ENCODE data around the gene FGF22.
"Not testable (repeated sequence)": the region's sequence is repeated elsewhere in the genome, so short reads cannot be mapped to it uniquely, and the experiment has no call there.

Gene FGF22

DNA sequence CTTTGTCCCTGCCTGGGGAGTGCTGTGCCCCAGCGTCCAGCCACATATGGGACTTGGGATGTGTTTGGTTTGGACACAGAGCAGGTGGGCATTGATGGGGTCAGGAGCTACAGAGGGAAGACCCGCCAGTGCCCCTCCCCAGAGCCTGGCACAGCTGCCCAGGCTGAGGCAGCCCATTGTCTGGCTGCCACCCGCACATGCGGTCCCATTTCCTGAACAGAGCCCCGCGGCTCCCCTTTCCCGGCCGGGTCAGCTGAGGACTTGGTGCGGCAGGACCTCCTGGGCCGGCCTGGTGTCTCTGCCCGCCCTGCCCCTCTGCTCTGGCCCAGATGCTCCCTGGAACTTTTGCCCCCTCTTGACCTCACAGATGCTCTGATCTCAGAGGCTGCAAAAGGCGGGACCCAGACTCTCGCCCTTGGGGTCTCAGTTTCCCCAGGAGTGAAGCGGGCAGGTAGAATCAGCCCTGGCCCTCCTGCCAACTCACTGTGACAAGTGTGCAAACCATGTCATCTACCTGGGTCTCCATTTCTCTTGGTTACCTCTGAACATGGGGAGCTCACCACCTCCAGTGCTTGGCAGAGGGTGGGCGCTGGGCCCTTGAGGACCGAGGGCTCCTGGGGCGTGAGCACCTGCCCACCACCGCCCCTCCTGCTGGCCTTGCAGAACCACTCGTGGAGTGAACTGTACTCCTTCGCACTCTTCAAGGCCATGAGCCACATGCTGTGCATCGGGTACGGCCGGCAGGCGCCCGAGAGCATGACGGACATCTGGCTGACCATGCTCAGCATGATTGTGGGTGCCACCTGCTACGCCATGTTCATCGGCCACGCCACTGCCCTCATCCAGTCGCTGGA is 32.2 kb upstream of the FGF22 start:
- DNase-seq = no peak

DNA sequence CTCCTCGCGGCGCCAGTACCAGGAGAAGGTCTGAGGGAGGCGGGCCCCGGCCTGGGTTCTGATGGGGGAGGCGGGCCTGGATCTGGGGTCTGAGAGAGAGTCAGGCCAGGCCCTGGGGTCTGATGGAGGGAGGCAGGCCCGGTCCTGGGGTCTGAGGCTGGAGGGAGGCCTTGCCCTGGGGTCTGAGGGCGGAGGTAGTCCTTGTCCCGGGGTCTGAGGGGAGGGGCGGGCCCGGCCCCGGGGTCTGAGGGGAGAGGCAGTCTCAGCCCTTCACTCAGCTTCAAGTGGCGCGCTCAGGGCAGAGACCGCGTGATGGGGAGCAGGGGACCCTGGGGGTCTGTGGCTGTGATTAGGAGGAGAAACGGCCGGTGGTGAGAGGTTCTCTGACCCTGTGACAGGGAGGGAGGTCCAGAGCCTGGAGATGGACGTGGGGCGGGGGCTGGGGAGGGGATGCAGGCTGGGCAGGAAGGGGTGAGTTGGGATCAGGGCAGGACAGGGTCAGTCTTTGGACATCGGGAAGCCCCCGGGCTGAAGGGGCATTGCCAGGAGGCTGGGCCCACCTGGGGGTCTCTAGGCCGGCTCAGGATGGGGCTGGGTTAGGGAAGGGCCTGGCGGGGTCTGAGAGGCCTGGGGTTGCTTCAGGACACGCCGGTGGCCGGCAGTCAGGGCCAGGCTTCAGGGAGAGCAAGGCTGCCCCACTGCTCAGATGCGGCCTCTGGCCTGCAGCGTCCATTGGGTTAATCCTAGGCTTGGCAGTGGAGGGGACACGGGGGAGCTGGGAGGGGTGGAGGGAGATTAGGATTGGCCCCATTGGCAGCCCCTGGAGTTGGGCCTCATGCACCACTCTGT is 31.3 kb upstream of the FGF22 start:
- DNase-seq = no peak

DNA sequence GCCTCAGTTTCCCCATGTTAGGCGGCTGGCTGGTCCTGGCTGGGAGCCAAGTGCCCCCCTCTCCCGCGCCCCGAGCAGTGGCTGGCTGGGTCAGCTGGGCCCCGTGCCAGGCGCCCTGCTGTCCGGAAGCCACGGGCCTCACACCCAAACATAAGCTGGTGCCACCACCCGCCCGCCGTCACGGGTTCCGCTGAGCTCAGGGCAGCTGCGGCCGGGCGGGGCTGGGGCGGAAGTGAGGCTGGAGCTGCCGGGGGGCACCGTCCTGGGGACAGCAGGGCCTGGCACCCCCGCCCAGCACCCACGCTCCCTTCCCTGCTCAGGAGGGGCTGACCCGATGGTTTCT is 30.7 kb upstream of the FGF22 start:
- DNase-seq = no peak

DNA sequence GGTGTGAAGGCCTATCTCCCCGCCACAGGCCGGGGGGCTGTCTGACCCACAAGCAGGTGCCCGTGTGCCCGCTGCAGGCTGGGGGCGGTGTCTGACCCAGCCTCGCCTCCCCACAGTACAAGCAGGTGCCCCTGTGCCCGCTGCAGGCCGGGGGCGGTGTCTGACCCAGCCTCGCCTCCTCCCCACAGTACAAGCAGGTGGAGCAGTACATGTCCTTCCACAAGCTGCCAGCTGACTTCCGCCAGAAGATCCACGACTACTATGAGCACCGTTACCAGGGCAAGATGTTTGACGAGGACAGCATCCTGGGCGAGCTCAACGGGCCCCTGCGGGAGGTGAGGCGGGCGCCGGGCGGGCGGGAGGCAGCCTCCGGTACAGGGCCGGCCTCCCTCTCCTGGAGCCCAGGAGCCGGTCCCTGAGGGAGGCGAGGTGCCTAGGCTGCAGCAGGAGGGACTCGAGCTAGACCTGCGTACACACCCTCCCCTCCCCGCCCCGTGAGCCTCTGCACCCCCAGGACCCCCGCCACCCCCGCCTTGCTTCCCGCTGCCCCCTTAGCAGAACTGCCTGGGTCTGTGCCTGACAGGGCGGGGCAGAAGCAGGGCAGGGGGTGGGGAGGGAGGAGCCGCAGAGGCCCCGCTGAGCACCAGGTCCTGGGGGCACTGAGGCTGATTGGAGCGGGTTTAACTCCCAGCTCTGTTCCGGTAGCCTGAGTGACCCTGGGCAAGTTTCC is 29.4 kb upstream of the FGF22 start:
- DNase-seq = no peak

DNA sequence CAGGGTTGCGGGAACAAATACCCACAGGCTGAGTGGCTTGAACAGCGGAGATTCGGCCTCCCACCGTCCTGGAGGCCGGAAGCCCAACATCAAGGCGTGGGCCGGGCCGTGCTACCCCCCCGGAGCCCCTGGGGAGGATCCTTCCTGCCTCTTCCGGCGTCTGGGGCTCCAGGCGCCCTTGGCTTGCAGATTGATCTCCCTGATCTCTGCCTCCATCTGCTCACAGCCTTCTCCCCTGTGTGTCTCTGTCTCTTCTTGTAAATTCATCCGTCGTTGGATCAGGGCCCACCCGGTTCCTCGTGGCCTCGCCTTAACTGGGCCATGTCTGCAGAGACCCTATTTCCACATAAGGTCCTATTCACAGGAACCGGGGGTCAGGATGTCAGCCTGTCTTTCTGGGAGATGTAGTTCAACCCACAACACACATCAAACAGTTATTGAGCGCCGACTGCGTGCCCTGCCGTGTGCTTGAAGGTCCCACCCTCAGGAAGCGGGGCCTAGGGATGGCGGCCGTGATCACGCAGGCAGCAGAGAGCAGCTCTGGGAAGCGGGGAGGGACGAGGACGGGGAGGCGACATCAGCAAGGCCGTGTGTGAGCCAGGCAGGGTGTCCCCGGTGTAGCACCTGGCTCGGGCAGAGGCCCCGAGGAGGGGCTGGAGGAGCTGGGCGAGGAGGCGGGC is 28.7 kb upstream of the FGF22 start:
- peak; percentile 49 for DNase-seq

DNA sequence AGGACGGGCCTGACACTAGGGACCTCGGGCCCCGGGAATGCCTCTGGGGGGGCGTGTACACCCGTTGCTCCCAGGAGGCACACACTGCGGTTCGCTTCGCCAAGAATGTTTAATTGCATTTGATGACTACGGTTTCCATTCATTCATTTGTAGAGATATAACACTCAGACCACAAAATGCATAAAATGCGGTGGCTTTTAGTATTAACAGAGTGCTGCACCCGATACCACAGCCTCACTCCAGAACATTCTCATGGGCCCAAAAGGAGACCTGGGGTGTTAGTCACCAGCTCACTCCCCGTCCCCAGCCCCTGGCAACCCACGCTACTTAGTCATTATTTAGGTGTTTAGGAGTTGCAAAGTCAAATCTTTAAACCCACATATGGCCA is 28.2 kb upstream of the FGF22 start:
- DNase-seq = no peak

DNA sequence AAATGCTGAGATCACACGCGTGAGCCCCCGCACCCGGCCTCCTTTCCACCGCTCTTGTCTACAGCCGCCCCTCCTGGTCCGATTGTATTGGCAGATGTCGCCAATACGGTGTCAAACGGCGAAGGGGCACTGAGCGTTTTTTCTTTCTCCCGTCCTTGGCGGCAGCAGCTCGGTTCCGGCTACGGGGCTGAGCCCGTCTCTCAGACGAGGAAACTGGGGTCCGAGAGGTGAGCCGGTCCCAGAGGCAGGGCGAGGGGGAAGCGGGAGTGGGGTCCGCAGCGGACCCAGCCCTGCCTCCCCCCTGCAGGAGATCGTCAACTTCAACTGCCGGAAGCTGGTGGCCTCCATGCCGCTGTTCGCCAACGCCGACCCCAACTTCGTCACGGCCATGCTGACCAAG is 26.7 kb upstream of the FGF22 start:
- no peak for DNase-seq

DNA sequence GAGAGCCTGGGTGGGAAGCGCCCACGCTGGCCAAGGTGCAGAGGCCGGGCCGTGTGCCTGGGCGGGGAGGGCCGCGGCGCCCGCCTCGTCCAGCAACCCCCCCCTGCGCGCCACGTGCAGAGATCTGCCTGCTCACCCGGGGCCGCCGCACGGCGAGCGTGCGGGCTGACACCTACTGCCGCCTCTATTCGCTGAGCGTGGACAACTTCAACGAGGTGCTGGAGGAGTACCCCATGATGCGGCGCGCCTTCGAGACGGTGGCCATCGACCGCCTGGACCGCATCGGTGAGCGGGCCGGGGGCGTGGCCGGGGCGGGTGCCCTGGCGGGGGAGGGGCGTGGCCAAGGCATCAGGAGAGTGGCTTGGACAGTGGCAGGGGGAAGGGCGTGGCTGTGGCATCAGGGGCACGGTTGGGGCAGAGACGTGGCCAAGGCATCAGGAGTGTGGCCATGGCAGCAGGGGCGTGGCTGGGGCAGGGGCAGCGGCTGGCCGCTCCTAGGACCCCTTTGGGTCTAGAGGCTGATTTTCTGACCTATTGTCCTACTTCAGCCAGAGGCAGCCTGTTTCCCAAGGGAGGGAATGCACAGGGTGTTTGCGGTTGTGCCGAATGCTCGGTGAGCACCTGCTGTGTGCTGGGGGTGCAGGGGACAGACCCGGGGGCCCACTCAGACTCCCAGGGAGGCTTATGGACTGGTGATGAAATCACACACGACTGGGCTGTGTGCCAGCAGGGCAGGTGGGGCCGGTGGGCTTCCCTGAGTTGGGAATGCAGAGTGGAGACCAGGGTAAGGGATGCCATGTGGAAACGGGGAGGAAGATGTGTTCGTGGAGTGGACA is 25.7 kb upstream of the FGF22 start:
- DNase-seq = no peak

DNA sequence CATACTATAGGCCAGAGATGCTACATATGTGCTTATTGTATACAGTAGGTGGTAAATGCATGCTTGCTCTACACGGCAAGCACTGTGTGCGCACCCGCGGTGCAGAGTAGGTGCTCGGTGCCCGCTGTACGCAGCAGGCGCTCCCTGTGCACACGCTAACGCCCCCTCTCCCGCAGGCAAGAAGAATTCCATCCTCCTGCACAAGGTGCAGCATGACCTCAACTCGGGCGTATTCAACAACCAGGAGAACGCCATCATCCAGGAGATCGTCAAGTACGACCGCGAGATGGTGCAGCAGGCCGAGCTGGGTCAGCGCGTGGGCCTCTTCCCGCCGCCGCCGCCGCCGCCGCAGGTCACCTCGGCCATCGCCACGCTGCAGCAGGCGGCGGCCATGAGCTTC is 24.1 kb upstream of the FGF22 start:
- DNase-seq = peak; percentile 47

DNA sequence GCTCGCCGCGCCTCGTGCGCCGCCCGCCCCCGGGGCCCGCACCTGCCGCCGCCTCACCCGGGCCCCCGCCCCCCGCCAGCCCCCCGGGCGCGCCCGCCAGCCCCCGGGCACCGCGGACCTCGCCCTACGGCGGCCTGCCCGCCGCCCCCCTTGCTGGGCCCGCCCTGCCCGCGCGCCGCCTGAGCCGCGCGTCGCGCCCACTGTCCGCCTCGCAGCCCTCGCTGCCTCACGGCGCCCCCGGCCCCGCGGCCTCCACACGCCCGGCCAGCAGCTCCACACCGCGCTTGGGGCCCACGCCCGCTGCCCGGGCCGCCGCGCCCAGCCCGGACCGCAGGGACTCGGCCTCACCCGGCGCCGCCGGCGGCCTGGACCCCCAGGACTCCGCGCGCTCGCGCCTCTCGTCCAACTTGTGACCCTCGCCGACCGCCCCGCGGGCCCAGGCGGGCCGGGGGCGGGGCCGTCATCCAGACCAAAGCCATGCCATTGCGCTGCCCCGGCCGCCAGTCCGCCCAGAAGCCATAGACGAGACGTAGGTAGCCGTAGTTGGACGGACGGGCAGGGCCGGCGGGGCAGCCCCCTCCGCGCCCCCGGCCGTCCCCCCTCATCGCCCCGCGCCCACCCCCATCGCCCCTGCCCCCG is 23.5 kb upstream of the FGF22 start:
- DNase-seq = no peak

DNA sequence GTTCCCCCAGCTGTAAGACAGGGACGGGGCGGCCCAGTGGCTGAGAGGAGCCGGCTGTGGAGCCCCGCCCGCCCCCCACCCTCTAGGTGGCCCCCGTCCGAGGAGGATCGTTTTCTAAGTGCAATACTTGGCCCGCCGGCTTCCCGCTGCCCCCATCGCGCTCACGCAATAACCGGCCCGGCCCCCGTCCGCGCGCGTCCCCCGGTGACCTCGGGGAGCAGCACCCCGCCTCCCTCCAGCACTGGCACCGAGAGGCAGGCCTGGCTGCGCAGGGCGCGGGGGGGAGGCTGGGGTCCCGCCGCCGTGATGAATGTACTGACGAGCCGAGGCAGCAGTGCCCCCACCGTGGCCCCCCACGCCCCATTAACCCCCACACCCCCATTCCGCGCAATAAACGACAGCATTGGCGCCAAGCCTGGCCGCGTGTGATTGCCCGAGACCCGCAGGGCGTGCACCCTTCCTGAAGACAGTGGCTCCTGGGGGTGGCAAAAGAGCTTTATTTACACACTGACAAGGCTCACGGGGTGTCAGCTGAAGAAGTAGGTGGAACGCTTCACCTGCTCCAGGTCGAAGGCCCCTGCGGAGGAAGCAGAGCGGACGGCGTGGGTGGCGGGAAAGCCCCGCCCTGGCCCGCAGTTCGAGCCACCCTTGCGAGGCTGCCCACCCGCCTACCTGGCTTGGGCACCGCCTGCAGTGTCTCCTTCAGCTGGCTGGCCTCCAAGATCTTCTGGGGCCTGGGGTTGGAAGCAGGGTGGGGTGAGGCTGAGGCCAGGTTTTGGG is 22.7 kb upstream of the FGF22 start:
- DNase-seq = no peak

DNA sequence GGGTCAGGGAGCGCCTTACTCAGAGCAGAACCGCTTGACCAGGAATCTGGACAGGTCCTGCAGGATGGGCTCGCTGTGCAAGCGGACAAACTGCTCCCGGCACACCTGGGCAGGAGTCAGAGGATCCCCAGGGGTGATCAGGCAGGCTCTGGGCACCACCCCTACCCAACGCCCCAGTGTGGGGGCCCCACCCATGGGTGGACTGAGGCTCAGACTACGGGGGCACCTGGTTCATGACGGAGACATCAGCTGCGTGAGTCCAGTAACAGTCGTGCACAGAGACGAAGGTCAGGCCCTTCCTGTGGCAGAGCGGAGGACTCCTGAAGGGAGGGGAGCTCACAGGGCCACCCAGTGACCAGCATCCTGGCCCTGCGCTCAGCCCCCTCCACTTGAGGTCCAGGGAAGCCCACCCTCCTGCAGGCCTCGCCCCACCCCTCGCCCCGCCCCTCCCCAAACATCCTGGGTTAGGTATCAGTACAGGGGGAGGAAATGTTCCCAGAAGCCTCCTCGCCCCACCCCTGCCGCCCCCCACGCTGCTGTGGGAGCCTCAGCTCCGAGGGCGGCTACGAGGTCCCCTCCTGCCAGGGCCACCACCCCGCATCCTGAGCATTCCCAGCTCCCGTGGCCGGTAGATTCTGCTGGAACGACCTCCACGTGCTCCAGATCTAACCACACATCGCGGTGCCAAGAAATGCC is 22.0 kb upstream of the FGF22 start:
- DNase-seq = no peak

DNA sequence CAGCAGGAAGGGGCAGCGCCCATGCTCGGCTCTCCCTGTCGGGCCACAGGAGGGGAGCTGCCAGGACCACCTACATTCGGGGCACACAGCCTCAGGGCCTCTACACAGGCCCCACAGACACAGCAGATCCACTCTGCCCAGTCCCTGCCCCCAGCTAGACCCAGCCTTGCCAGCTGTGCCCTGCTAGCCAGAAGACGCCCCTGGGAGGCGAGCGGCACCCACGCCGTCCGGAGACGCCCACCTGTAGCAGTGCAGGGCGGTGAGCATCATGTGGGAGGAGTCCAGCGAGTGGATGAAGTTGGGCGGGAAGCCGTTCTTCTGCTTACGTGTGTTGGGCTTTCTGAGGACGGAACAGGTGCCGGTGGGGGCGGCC is 21.4 kb upstream of the FGF22 start:
- DNase-seq = no peak

DNA sequence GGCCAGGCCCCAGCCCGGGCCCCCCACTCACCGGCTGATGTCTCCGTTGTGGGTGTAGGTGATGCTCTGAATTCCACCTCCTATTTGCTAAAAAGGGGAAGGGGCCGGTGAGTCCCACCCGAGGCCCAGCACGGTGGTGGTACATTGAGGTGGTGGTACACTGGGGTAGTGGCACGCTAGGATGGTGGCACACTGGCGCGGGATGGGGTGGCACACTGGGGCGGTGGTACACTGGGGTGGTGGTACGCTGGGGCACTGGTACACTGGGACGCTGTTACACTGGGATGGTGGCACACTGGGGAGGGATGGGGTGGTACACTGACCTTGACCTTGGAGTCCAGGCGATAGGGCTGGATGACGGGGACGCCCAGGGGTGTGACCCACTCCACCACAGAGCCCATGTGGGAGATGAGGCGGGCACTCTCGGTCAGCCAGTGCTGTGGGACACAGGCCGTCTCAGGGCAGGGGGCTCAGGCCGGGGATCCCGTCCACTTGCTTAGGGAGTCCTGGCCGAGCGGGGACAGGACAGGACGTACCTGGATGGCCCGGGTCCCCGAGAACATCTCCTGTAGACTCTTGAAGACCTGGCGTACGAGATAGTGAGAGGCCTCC is 20.9 kb upstream of the FGF22 start:
- no peak for DNase-seq

DNA sequence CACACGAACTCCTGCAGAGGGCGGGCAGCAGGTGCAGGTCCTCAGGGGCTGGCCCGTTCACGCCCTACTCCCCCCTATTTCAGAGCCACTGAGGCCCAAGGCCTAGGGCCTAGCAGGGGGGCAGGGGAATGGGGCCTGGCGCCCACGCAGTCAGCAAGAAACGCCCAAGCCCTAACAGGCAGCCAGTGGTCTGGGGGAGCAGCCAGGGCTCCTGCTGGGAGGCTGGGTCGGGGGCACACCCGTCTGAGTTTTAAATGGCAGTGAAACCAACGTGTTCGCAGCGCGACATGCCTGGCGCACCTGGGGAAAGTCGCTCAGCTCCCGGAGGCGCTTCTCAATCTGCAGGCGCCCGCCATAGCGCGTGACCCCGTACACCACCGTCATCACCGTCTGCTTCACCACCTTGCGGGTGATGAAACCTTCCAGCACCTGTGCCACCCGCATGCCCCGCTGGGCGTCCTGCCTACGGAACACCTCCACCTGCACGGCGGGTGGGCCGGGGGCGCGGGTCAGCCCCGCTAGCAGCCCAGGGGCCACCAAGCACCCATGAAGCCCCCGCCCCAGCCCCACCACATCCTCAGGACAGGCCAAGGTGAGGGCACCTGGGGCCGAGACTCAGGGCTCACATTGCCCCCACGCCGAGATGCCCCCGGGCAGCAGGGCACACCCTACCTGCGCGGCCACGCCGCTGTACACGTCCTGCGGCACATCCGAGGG is 20.2 kb upstream of the FGF22 start:
- DNase-seq = no peak

DNA sequence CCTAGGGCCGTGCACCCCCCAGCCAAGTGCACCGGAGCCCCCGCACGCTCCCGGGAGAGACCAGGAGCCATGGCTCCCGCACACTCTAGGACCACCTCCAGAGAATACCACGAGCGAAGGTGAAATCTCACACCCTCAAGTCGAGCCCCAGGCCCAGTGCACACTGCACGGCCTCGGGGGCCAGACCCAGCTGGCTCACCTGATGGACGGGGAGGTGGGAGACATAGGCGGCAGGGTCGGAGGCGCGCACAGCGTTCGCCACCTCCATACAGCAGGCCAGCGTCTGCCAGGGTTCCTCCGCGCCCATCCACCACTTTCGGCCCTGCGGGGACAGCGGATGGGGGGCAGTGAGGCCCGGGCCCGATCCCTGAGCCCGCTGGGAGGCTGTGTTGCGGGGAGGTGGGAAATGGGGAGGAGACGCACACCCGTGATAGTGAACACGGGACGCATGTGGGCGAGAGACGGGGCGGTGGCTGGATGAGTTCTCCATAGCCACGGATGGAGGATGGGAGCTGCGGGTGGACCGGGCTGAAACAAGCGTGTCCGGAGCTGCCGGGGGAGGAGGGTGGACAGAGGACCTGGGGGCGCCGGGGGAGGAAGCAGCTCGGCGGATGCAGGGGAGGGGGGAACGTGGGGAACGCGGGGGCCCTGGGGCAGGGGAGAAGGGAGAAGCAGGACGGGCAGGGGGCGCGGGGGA is 19.4 kb upstream of the FGF22 start:
- DNase-seq = no peak

DNA sequence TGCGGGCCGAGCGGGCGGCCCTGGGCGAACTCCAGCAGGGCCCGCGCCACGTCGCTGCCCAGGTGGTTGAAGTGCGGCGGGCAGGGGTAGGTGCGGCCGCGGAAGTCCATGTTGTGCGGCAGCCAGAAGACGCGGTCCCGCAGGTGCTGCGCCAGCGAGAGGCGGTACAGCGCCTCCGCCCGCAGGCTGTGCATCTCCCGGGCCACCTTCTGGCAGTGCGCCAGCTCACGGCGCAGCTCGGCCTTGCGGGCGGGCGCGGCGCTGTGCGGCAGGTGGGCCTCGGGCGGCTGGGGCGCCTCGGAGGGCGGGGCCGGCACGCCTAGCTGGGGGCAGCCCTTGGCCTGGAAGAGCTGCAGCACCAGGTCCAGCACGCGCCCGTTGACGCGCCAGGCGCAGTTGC is 18.5 kb upstream of the FGF22 start:
- DNase-seq = not testable (repeated sequence)

DNA sequence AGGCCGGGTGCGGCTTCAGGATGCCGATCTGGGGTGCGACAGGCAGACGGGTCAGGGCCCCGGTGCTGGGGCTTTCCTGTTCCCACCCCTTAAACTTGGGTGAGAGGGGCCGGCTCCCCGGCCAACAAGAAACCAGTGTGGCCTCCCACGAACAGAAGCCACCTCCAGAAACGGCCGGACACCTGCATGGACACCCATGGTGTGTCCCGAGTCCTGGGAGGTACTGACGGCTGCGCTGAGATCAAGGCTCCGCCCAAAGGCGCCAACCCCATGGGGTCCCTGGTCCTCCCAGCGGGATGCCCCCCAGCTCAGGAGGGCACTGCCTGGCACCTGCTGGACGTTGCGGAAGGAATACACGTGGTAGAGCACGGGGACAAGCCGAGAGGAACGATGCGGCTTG is 17.9 kb upstream of the FGF22 start:
- no peak for DNase-seq

All from right kidney (tissue), 1 donor.